Gastroesophageal sphincter (tissue), 4 donors: ENCODE data around the gene PACRG. TPM values are rescaled to one million over a fixed set of nuclear protein-coding genes. Genes with fewer than 3 reads are reported as not detected.

ENCODE experiments used
- ATAC-seq: fragments of 150-250 bp; one replicate; pipeline ENCODE4 v1.9.1; 2016; ENCODE audit warnings: mild to moderate bottlenecking, moderate library complexity
- H3K27ac ChIP-seq, 4 donors: fragments of 200-600 bp; sonication (generic) in 3 of 4; 1 replicate in 3 of 4; 2 replicates in 1 of 4; pipeline ENCODE4 v1.5.1; 2016 to 2019
- H3K27me3 ChIP-seq: fragments of 200-600 bp; sonication (generic); one replicate; pipeline ENCODE4 v1.5.1; 2019
- H3K36me3 ChIP-seq, 2 donors: fragments of 200-600 bp; sonication (generic); one replicate each; pipeline ENCODE4 v1.5.1; 2019; ENCODE audit warnings: control low read depth in 1 of 2
- H3K4me1 ChIP-seq, 3 donors: fragments of 200-600 bp; sonication (generic); 1 replicate in 2 of 3; 2 replicates in 1 of 3; pipeline ENCODE4 v1.5.1; 2016 to 2019; ENCODE audit warnings: control low read depth in 2 of 3
- H3K4me3 ChIP-seq, 2 donors: fragments of 200-600 bp; sonication (generic); one replicate each; pipeline ENCODE4 v1.5.1; 2019; ENCODE audit warnings: mild to moderate bottlenecking in 1 of 2, moderate library complexity in 1 of 2
- H3K9me3 ChIP-seq, 3 donors: fragments of 200-600 bp; sonication (generic); one replicate each; pipeline ENCODE4 v1.5.1; 2017 to 2019; ENCODE audit warnings: control low read depth in 2 of 3
- CTCF ChIP-seq, 4 experiments: fragments of 200-600 bp in 2 of 4; fragments of 450-650 bp in 2 of 4; sonication (generic) in 1 of 4; IDR thresholded peaks; one replicate each; pipeline ENCODE4 v1.5.1; 2017 to 2019; ENCODE audit warnings: antibody characterized with exemption in 4 of 4, mild to moderate bottlenecking in 2 of 4, moderate library complexity in 2 of 4
- EP300 ChIP-seq: sonication (generic); formaldehyde crosslinking; IDR thresholded peaks from one replicate; pipeline ENCODE4 v1.6.1; 2017; ENCODE audit warnings: antibody characterized with exemption, mild to moderate bottlenecking
- POLR2A ChIP-seq, 2 donors: fragments of 450-650 bp; IDR thresholded peaks; one replicate each; pipeline ENCODE4 v1.6.1; 2017; ENCODE audit warnings: antibody characterized with exemption in 2 of 2, mild to moderate bottlenecking in 2 of 2, moderate library complexity in 1 of 2
- POLR2AphosphoS5 ChIP-seq: sonication (generic); formaldehyde crosslinking; IDR thresholded peaks from one replicate; pipeline ENCODE4 v1.6.1; 2017; ENCODE audit warnings: antibody characterized with exemption
- WGBS, 2 donors: methylation state at CpG; one replicate each; pipeline ENCODE4 v1.1.5; 2018; ENCODE audit warnings: low coverage in 1 of 2; 5-methylcytosine and 5-hydroxymethylcytosine counted together
- total RNA-seq, 4 donors: library from RNA; depleted of rRNA; stranded (reverse); fragments of >200 nt; gene quantifications; one replicate each; pipeline ENCODE4 v1.1.0, GENCODE V29; 2016

Gene PACRG
- total RNA-seq, 4 donors from 2014 or later: 1.0 to 7.0 TPM; not detected in 2

- no peak for TF ChIP-seq CTCF (IDR thresholded peaks at IDR 0.05)
- no peak for TF ChIP-seq POLR2A (IDR thresholded peaks at IDR 0.05)
- no peak for TF ChIP-seq POLR2AphosphoS5
- TF ChIP-seq EP300: no peak
Observed at GRCh38 chr6:163175301-163175700, 447.5 kb downstream of the PACRG start.

GRCh38 chr6:163176097-163176496, 448.3 kb downstream of the PACRG start:
- H3K9me3 ChIP-seq: no peaks in the 10 kb centered on the region
- peaks cover 0 to 4% (median 0%) of the 10 kb centered on the region in 3 donors for H3K4me1 ChIP-seq
- H3K27ac ChIP-seq: no peak overlapping the region
- 67 to 79% methylated on average over 2 to 3 of the region's 3 CpGs for WGBS, 2 donors
- no peaks in the 10 kb centered on the region for H3K36me3 ChIP-seq
- ATAC-seq: no peak
- no peak for TF ChIP-seq POLR2AphosphoS5
- no peak overlapping the region for H3K4me3 ChIP-seq
- no peaks in the 10 kb centered on the region for H3K27me3 ChIP-seq

More at GRCh38 chr6:163175301-163175700, 447.5 kb downstream of the PACRG start:
- no peak overlapping the region for H3K4me3 ChIP-seq
- no peaks in the 10 kb centered on the region for H3K4me1 ChIP-seq
- H3K9me3 ChIP-seq: peaks cover 0 to under 1% (median 0%) of the 10 kb centered on the region in 3 donors
- no peaks in the 10 kb centered on the region for H3K27me3 ChIP-seq
- ATAC-seq: no peak
- 75% methylated on average over 3 of the region's 4 CpGs; no CpG with 5 or more reads in 1 of the 2 donors for WGBS, 2 donors
- H3K27ac ChIP-seq: no peak overlapping the region
- H3K36me3 ChIP-seq: no peaks in the 10 kb centered on the region

GRCh38 chr6:163177007-163177406, 449.2 kb downstream of the PACRG start:
- no peak overlapping the region for H3K27ac ChIP-seq
- H3K4me3 ChIP-seq: no peak overlapping the region
- peaks cover 0 to 6% (median 0%) of the 10 kb centered on the region in 3 donors for H3K4me1 ChIP-seq
- TF ChIP-seq EP300 (no peak), CTCF (IDR thresholded peaks at IDR 0.05) (no peak), POLR2A (IDR thresholded peaks at IDR 0.05) (no peak), POLR2AphosphoS5 (no peak)
- no peaks in the 10 kb centered on the region for H3K36me3 ChIP-seq
- H3K9me3 ChIP-seq: no peaks in the 10 kb centered on the region
- H3K27me3 ChIP-seq: no peaks in the 10 kb centered on the region
- ATAC-seq: no peak
- 77 to 82% methylated on average over 4 of the region's 4 CpGs for WGBS, 2 donors

- 92 to 96% methylated on average over 4 to 7 of the region's 11 CpGs for WGBS, 2 donors
- H3K9me3 ChIP-seq: no peaks in the 10 kb centered on the region
- no peak for ATAC-seq
- peaks cover 0 to 6% (median 0%) of the 10 kb centered on the region in 3 donors for H3K4me1 ChIP-seq
- TF ChIP-seq CTCF (IDR thresholded peaks at IDR 0.05) (no peak), EP300 (no peak), POLR2AphosphoS5 (no peak), POLR2A (IDR thresholded peaks at IDR 0.05) (no peak)
- no peak overlapping the region for H3K4me3 ChIP-seq
- no peaks in the 10 kb centered on the region for H3K27me3 ChIP-seq
- no peak overlapping the region for H3K27ac ChIP-seq
- H3K36me3 ChIP-seq: no peaks in the 10 kb centered on the region
Observed at GRCh38 chr6:163177892-163178420, 450.2 kb downstream of the PACRG start.

GRCh38 chr6:163179061-163179460, 451.3 kb downstream of the PACRG start:
- 73 to 75% methylated on average over 3 to 9 of the region's 9 CpGs for WGBS, 2 donors
- Histone ChIP-seq H3K4me3 (no peak overlapping the region), H3K27ac (no peak overlapping the region), H3K4me1 (peaks cover 0 to 11% (median 0%) of the 10 kb centered on the region in 3 donors), H3K9me3 (no peaks in the 10 kb centered on the region), H3K27me3 (no peaks in the 10 kb centered on the region), H3K36me3 (no peaks in the 10 kb centered on the region)
- no peak for ATAC-seq
- TF ChIP-seq CTCF (IDR thresholded peaks at IDR 0.05): no peak
- TF ChIP-seq POLR2A (IDR thresholded peaks at IDR 0.05): no peak
- no peak for TF ChIP-seq EP300
- TF ChIP-seq POLR2AphosphoS5: no peak
